GM12878 (cell line): ENCODE results near the gene F8A1. TPM values are rescaled to one million over a fixed set of nuclear protein-coding genes. Genes with fewer than 3 reads are reported as not detected.
A peak's percentile ranks its signal among the peaks of the same experiment; 100 is the strongest.

Source experiments
- ATAC-seq: fragments of 200-7000 bp; cut with Tn5 transposase; 3 replicates; pipeline ENCODE4 v1.9.1; 2020; ENCODE audit warnings: mild to moderate bottlenecking, moderate library complexity
- BruUV-seq: library from RNA; stranded (reverse); fragments of 400-500 nt; replicated peaks from 2 replicates; lab custom pipeline; 2021; lab: Mats Ljungman, UMichigan
- CTCF ChIA-PET: fragments of 300-600 bp; sonication (Branson Sonifier 250); formaldehyde crosslinking; extraction: SDS; loops from one replicate; lab custom pipeline; 2021; ENCODE audit warnings: inconsistent platforms; lab: Yijun Ruan, JAX
- POLR2A ChIA-PET: fragments of 350-600 bp; formaldehyde crosslinking; extraction: SDS; loops from one replicate; lab custom pipeline; 2021; ENCODE audit warnings: inconsistent platforms; lab: Charles Lee
- RAD21 ChIA-PET: fragments of 300-600 bp; sonication (Branson Sonifier 250); formaldehyde crosslinking; loops from one replicate; lab custom pipeline; 2023; ENCODE audit warnings: antibody characterized with exemption; ENCODE audit not compliant: unreplicated experiment; lab: Charles Lee
- SMC1A ChIA-PET: fragments of 300-600 bp; sonication (Branson Sonifier 250); formaldehyde crosslinking; loops from one replicate; lab custom pipeline; 2023; ENCODE audit not compliant: unreplicated experiment, uncharacterized antibody; lab: Charles Lee
- DNase-seq: peaks from one replicate; pipeline ENCODE4 v3.0.0-alpha.2; 2011; ENCODE audit warnings: low read depth, low spot score
- FAIRE-seq: peaks from 3 replicates; lab custom pipeline; 2011; peaks lifted over from hg19 to GRCh38; lab: Jason Lieb, UNC
- H2AFZ ChIP-seq: 2 replicates; pipeline ENCODE4 v1.6.0; 2011; ENCODE audit warnings: low read depth, low read length, control low read depth; ENCODE audit not compliant: control insufficient read depth
- H3K27ac ChIP-seq: 2 replicates; pipeline ENCODE4 v1.5.1; 2011; ENCODE audit warnings: control low read depth; ENCODE audit not compliant: control insufficient read depth, insufficient read depth
- H3K27me3 ChIP-seq, 2 experiments: replicated peaks in 1 of 2; 2 replicates each; pipeline versions ENCODE4 v1.6.0 to v1.6.1; 2011; ENCODE audit warnings: low read length in 1 of 2; ENCODE audit not compliant: control insufficient read depth in 2 of 2, insufficient read depth in 2 of 2
- H3K36me3 ChIP-seq, 2 experiments: 2 replicates each; pipeline ENCODE4 v1.5.1; 2011; ENCODE audit warnings: low read length in 1 of 2; ENCODE audit not compliant: control insufficient read depth in 2 of 2, insufficient read depth in 2 of 2
- H3K4me1 ChIP-seq: 2 replicates; pipeline ENCODE4 v1.6.1; 2011; ENCODE audit warnings: mild to moderate bottlenecking, low read length, moderate library complexity, mixed read lengths; ENCODE audit not compliant: control insufficient read depth, insufficient read depth
- H3K4me2 ChIP-seq: 2 replicates; pipeline ENCODE4 v1.6.0; 2011; ENCODE audit warnings: control low read depth; ENCODE audit not compliant: control insufficient read depth, insufficient read depth
- H3K4me3 ChIP-seq: fragments of 200-600 bp; sonication (generic); 2 replicates; pipeline ENCODE4 v1.5.1; 2016
- H3K79me2 ChIP-seq: 2 replicates; pipeline ENCODE4 v1.6.0; 2011; ENCODE audit warnings: low read length; ENCODE audit not compliant: control insufficient read depth, insufficient read depth
- H3K9ac ChIP-seq: 2 replicates; pipeline ENCODE4 v1.8.0; 2011; ENCODE audit warnings: low read length, control low read depth, mixed read lengths; ENCODE audit not compliant: control insufficient read depth, insufficient read depth
- H3K9me3 ChIP-seq: replicated peaks from 3 replicates; pipeline ENCODE4 v1.5.1; 2011; ENCODE audit warnings: mild to moderate bottlenecking, low read length; ENCODE audit not compliant: control insufficient read depth, insufficient read depth
- H4K20me1 ChIP-seq: 2 replicates; pipeline ENCODE4 v1.6.0; 2011; ENCODE audit not compliant: control insufficient read depth, insufficient read depth
- GATAD2B ChIP-seq: fragments of 450-650 bp; conservative IDR thresholded peaks from 2 replicates; pipeline ENCODE4 v1.6.1; 2017; ENCODE audit warnings: low read depth, mild to moderate bottlenecking, moderate library complexity
- JUNB ChIP-seq: IDR thresholded peaks from 2 replicates; pipeline ENCODE4 v1.6.1; 2016; ENCODE audit warnings: antibody characterized with exemption, mild to moderate bottlenecking
- MYB ChIP-seq: fragments of 150-350 bp; IDR thresholded peaks from 2 replicates; pipeline ENCODE4 v1.6.1; 2014; ENCODE audit warnings: mild to moderate bottlenecking, low read depth, low read length, borderline replicate concordance
- RAD21 ChIP-seq: IDR thresholded peaks from 2 replicates; pipeline ENCODE4 v1.6.1; 2011; ENCODE audit warnings: mild to moderate bottlenecking, low read depth, low read length, moderate library complexity; ENCODE audit not compliant: insufficient read depth
- RB1 ChIP-seq: fragments of 450-650 bp; formaldehyde crosslinking; IDR thresholded peaks from 2 replicates; pipeline ENCODE4 v1.6.1; 2017; ENCODE audit warnings: mild to moderate bottlenecking, borderline replicate concordance
- SMARCA5 ChIP-seq: fragments of 450-650 bp; IDR thresholded peaks from 2 replicates; pipeline ENCODE4 v1.6.1; 2017; ENCODE audit warnings: mild to moderate bottlenecking
- SMC3 ChIP-seq: IDR thresholded peaks from 2 replicates; pipeline ENCODE4 v1.6.1; 2011; ENCODE audit warnings: low read length, improper control_type of control experiment, borderline replicate concordance
- ZSCAN29 ChIP-seq: fragments of 450-650 bp; IDR thresholded peaks from 2 replicates; pipeline ENCODE4 v1.6.1; 2017; ENCODE audit warnings: mild to moderate bottlenecking, moderate library complexity
- WGBS: methylation state at CpG from one replicate; pipeline ENCODE4 v1.1.6; 2016; ENCODE audit warnings: low lambda C conversion rate; ENCODE audit not compliant: insufficient replicate concordance, insufficient coverage; ENCODE audit errors: missing lambda C conversion rate; 5-methylcytosine and 5-hydroxymethylcytosine counted together
- in situ Hi-C: fragments of 300-500 bp; cut with MboI; formaldehyde crosslinking; loops from 9 replicates; pipeline ENCODE4 v1.14.3; 2018; ENCODE audit warnings: mixed read lengths
- intact Hi-C: fragments of 100-400 bp; cut with micrococcal nuclease; formaldehyde crosslinking; loops from one replicate; pipeline ENCODE4 v1.14.2; 2022; ENCODE audit not compliant: unreplicated experiment
- polyA plus RNA-seq, 11 experiments: library from polyadenylated mRNA; depleted of rRNA in 4 of 11; unstranded in 6 of 11; stranded (reverse) in 5 of 11; fragments of >200 nt; fragmentation: Nextera tagmentation in 4 of 11; fragmentation: Illumina TruSeq in 1 of 11; extraction: Ambion mirVana in 4 of 11; extraction: Trizol in 1 of 11; gene quantifications; 1 replicate in 1 of 11; 2 replicates in 10 of 11; pipeline versions ENCODE4 v1.2.1 to v1.2.3, GENCODE V29; 2011 to 2016; ENCODE audit warnings: inconsistent platforms in 2 of 11, missing spikeins in 2 of 11, low read depth in 1 of 11
- total RNA-seq, 4 experiments: library from RNA; depleted of rRNA in 3 of 4; stranded (reverse); fragments of >200 nt in 3 of 4; fragmentation: Illumina TruSeq in 1 of 4; extraction: Trizol in 1 of 4; gene quantifications; 2 replicates each; pipeline versions ENCODE4 v1.2.1 to v1.2.3, GENCODE V29; 2013 to 2021
- TF ChIP-seq, protein P1 (sequence below): IDR thresholded peaks from 2 replicates; pipeline ENCODE4 v1.6.1; 2012; ENCODE audit warnings: low read depth, low read length, improper control_type of control experiment
- TF ChIP-seq, protein P2 (sequence below), 3 experiments: IDR thresholded peaks in 2 of 3; conservative IDR thresholded peaks in 1 of 3; 2 replicates each; pipeline ENCODE4 v1.5.1; 2011; ENCODE audit warnings: low read depth in 3 of 3, low read length in 3 of 3, mild to moderate bottlenecking in 3 of 3, control low read depth in 2 of 3, moderate library complexity in 2 of 3, inconsistent platforms in 1 of 3, mixed read lengths in 1 of 3; ENCODE audit not compliant: control insufficient read depth in 2 of 3, insufficient read depth in 1 of 3; ENCODE audit errors: extremely low read depth in 1 of 3

Gene F8A1
- total and polyA plus RNA-seq, 10 of the 15 experiments (the other 5 are each of a cell fraction or from before 2014, with no cell fraction given), result 7.0 to 76.4 (median 16.0) TPM

DNA sequence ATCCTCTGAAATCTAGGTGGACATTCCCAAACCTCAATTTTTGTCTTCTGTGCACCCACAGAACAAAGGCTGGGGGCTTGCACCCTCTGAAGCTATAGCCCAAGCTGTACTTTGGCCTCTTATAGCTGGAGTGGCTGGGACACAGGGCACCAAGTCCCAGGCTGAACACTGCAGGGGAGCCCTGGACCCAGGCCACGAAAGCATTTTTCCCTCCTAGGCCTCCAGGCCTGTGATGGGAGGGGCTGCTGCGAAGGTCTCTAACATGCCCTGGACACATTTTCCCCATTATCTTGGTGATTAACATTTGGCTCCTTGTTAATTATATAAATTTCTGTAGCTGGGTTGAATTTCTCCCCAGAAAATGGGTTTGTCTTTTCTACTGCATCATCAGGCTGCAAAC lies 27.9 kb downstream of the F8A1 start:
- ATAC-seq (no peak), FAIRE-seq (no peak), DNase-seq (no peak)
- SMC1A ChIA-PET, result no interaction called here
- CTCF ChIA-PET, result no interaction called here
- no peaks in the 10 kb centered on the region; the same call in 2 of the 3 replicates for H3K9me3 ChIP-seq
- H3K79me2 ChIP-seq, result no peaks in the 10 kb centered on the region
- no peak for TF ChIP-seq JUNB
- no peak for TF ChIP-seq SMARCA5
- TF ChIP-seq MYB, result no peak
- TF ChIP-seq, protein P1, sequence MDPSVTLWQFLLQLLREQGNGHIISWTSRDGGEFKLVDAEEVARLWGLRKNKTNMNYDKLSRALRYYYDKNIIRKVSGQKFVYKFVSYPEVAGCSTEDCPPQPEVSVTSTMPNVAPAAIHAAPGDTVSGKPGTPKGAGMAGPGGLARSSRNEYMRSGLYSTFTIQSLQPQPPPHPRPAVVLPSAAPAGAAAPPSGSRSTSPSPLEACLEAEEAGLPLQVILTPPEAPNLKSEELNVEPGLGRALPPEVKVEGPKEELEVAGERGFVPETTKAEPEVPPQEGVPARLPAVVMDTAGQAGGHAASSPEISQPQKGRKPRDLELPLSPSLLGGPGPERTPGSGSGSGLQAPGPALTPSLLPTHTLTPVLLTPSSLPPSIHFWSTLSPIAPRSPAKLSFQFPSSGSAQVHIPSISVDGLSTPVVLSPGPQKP, result no peak
- no peak overlapping the region for H3K4me2 ChIP-seq
- no peaks in the 10 kb centered on the region for H3K36me3 ChIP-seq
- WGBS, result 47% methylated on average over 2 of the region's 2 CpGs
- POLR2A ChIA-PET, result no interaction called here
- no peaks in the 10 kb centered on the region for H3K4me1 ChIP-seq
- intact Hi-C loops, result loop anchor here (10.0 kb wide), 1 partner anchor 171 kb away; no protein-coding TSS in a partner anchor
- no peak overlapping the region for H3K9ac ChIP-seq
- no TSS peak for BruUV-seq
- no peak overlapping the region for H3K4me3 ChIP-seq
- no peaks in the 10 kb centered on the region for H4K20me1 ChIP-seq
- no peaks in the 10 kb centered on the region for H3K27me3 ChIP-seq
- no peak overlapping the region for H2AFZ ChIP-seq
- RAD21 ChIA-PET, result no interaction called here
- H3K27ac ChIP-seq, result no peak overlapping the region
- in situ Hi-C loops, result loop anchor here (10.0 kb wide), 1 partner anchor 231 kb away; no protein-coding TSS in a partner anchor

GRCh38 chrX:154918060-154918483 lies 31.9 kb downstream of the F8A1 start:
- H3K9me3 ChIP-seq, result no peaks in the 10 kb centered on the region; the same call in 2 of the 3 replicates
- no peak overlapping the region for H3K27ac ChIP-seq
- DNase-seq, result peak; percentile 16
- CTCF ChIA-PET, result interaction anchor here (0.6 to 2.6 kb wide), 46 partner anchors 9 to 1937 kb away, joined by 3 to 41 read pairs (median 5); partner anchors contain the start of gene F8
- no peak overlapping the region for H3K9ac ChIP-seq
- 2% methylated on average over 5 of the region's 5 CpGs for WGBS
- POLR2A ChIA-PET, result no interaction called here
- no peaks in the 10 kb centered on the region for H3K79me2 ChIP-seq
- no peak overlapping the region for H3K4me3 ChIP-seq
- no TSS peak for BruUV-seq
- TF ChIP-seq, protein P2, sequence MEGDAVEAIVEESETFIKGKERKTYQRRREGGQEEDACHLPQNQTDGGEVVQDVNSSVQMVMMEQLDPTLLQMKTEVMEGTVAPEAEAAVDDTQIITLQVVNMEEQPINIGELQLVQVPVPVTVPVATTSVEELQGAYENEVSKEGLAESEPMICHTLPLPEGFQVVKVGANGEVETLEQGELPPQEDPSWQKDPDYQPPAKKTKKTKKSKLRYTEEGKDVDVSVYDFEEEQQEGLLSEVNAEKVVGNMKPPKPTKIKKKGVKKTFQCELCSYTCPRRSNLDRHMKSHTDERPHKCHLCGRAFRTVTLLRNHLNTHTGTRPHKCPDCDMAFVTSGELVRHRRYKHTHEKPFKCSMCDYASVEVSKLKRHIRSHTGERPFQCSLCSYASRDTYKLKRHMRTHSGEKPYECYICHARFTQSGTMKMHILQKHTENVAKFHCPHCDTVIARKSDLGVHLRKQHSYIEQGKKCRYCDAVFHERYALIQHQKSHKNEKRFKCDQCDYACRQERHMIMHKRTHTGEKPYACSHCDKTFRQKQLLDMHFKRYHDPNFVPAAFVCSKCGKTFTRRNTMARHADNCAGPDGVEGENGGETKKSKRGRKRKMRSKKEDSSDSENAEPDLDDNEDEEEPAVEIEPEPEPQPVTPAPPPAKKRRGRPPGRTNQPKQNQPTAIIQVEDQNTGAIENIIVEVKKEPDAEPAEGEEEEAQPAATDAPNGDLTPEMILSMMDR (IDR thresholded peaks at IDR 0.05 in 2 of 3, conservative IDR thresholded peaks at IDR 0.05 in 1 of 3; ENCODE audit: control insufficient read depth in 2 of 3, extremely low read depth in 1 of 3, insufficient read depth in 1 of 3, low read depth in 3 of 3, low read length in 3 of 3), result peak; percentile 67 to 75 (median 69)
- TF ChIP-seq ZSCAN29 (no peak), RAD21 (peak; percentile 84), RB1 (0 out of 2 replicates have a peak, but pooled peaks have one; percentile 31), GATAD2B (no peak), SMC3 (peak; percentile 70)
- TF ChIP-seq, all 136 proteins: peak for 4
- H3K36me3 ChIP-seq, result no peaks in the 10 kb centered on the region
- no peaks in the 10 kb centered on the region for H4K20me1 ChIP-seq
- H3K27me3 ChIP-seq, result no peaks in the 10 kb centered on the region
- in situ Hi-C loops, result loop anchor here (10.0 kb wide), 1 partner anchor 227 kb away; no protein-coding TSS in a partner anchor
- H2AFZ ChIP-seq, result peak overlapping the region; percentile 90
- ChIA-PET SMC1A (interaction anchor here (0.7 to 2.6 kb wide), 28 partner anchors 10 to 724 kb away, joined by 3 to 18 read pairs (median 3); partner anchors contain the start of gene FUNDC2), RAD21 (interaction anchor here (0.7 to 2.3 kb wide), 17 partner anchors 9 to 231 kb away, joined by 3 to 17 read pairs (median 4); no protein-coding TSS in a partner anchor)
- ATAC-seq (peak; percentile 91), FAIRE-seq (no peak)
- intact Hi-C loops, result loop anchor here (2.0 to 10.0 kb wide), 5 partner anchors 64 to 903 kb away; no protein-coding TSS in a partner anchor
- H3K4me1 ChIP-seq, result no peaks in the 10 kb centered on the region
- no peak overlapping the region; the same call in 1 of the 2 replicates for H3K4me2 ChIP-seq
